Psoas muscle (tissue), 8 donors: ENCODE measurements around the gene KLHDC1. TPM values are rescaled to one million over a fixed set of nuclear protein-coding genes. Genes with fewer than 3 reads are reported as not detected.
"Not testable (repeated sequence)": the region's sequence is repeated elsewhere in the genome, so short reads cannot be mapped to it uniquely, and the experiment has no call there.

Source experiments
- ATAC-seq, 4 donors: fragments of 200-7000 bp; cut with Tn5 transposase; one replicate each; pipeline ENCODE4 v1.9.1; 2020; ENCODE audit warnings: moderate library complexity in 3 of 4, mild to moderate bottlenecking in 2 of 4
- DNase-seq, 2 donors: peaks; one replicate each; pipeline ENCODE4 v3.0.0-alpha.2; 2020
- H3K27ac ChIP-seq: fragments of 200-600 bp; one replicate; pipeline ENCODE4 v1.8.0; 2022
- H3K27me3 ChIP-seq, 3 donors: fragments of 200-600 bp in 1 of 3; one replicate each; pipeline versions ENCODE4 v1.6.1 to v1.8.0; 2013 to 2022; ENCODE audit warnings: low read length in 2 of 3, mild to moderate bottlenecking in 2 of 3, moderate library complexity in 1 of 3; ENCODE audit not compliant: insufficient read depth in 3 of 3
- H3K36me3 ChIP-seq, 2 donors: fragments of 200-600 bp in 1 of 2; one replicate each; pipeline versions ENCODE4 v1.6.1 to v1.8.0; 2013 to 2022; ENCODE audit warnings: low read depth in 1 of 2, mild to moderate bottlenecking in 1 of 2, moderate library complexity in 1 of 2; ENCODE audit not compliant: insufficient read depth in 1 of 2
- H3K4me1 ChIP-seq: fragments of 200-600 bp; one replicate; pipeline ENCODE4 v1.8.0; 2022
- H3K4me3 ChIP-seq: fragments of 200-600 bp; one replicate; pipeline ENCODE4 v1.8.0; 2022; ENCODE audit warnings: mild to moderate bottlenecking
- H3K9me3 ChIP-seq: fragments of 200-600 bp; one replicate; pipeline ENCODE4 v1.8.0; 2022
- CTCF ChIP-seq: fragments of 200-600 bp; IDR thresholded peaks from one replicate; pipeline ENCODE4 v1.8.0; 2022; ENCODE audit warnings: antibody characterized with exemption
- WGBS, 3 donors: extraction: QIAGEN DNeasy Blood & Tissue Kit; methylation state at CpG; one replicate each; pipeline versions ENCODE4 v1.1.6 to v1.1.7; 2013; 5-methylcytosine and 5-hydroxymethylcytosine counted together
- intact Hi-C, 2 donors: fragments of 100-400 bp; cut with DNase I; formaldehyde crosslinking; loops; one replicate each; pipeline versions ENCODE4 v1.11.0 to v1.14.2; 2022
- polyA plus RNA-seq, 3 donors: library from polyadenylated mRNA; stranded (reverse); fragments of 200-250 nt; gene quantifications; one replicate each; pipeline ENCODE4 v1.2.3, GENCODE V29; 2013
- total RNA-seq, 4 donors: library from RNA; stranded (reverse); fragmentation: NEBNext Ultra II Directional in 2 of 4; extraction: Animal tissue kit (Norgen Biotek cat#: 25700) in 2 of 4; gene quantifications; one replicate each; pipeline versions ENCODE4 v1.2.1 to v1.2.4, GENCODE V29; 2021 to 2023
- donor health status: healthy with polysubstance abuse.
- donor health status: DM: no; HTN: no; CAD: no; lungs with moderate emphysema.
- donor health status: Bipolar disorder and iron deficiency.
- donor health status: healthy.
- donor health status: DM: yes; HTN: yes; CAD: no.
- donor health status: DM: no; HTN: no; CAD: no.
- donor health status: DM: no; HTN: no; CAD: no.
- donor health status: DM: yes; HTN: yes; CAD: no.

Gene KLHDC1
- total and polyA plus RNA-seq, 7 donors: 1.0 to 7.6 (median 5.3) TPM

DNA sequence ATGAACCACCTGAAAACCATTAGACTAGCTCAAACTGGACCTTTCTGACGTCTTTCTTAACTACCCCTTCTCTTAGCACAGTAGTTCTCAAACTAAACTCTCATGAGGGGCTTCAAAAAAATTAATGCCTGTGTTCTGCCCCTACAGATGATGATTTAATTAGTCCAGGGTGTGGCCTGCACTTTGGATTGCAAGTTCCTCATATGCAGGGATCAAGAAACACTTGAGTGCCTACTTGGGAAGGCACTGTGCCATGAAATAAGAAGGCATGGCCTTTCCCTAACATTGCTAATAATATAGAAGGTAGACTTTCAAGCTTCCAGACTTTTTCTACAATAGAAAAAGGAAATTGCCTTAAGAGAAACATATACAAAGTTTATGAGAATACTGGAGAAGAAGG lies 52.3 kb downstream of the KLHDC1 start:
- no peak overlapping the region for H3K27ac ChIP-seq
- WGBS, 3 donors: 82 to 85% (median 85%) methylated on average over 1 of the region's 1 CpG
- H3K9me3 ChIP-seq: no peaks in the 10 kb centered on the region
- no peaks in the 10 kb centered on the region for H3K4me1 ChIP-seq
- ATAC-seq (no peak), DNase-seq (no peak)
- H3K36me3 ChIP-seq: peaks cover 0 to 96% of the 10 kb centered on the region in 2 donors
- TF ChIP-seq CTCF: no peak
- no peaks in the 10 kb centered on the region for H3K27me3 ChIP-seq
- H3K4me3 ChIP-seq: no peak overlapping the region
- intact Hi-C loops: no loop called here

DNA sequence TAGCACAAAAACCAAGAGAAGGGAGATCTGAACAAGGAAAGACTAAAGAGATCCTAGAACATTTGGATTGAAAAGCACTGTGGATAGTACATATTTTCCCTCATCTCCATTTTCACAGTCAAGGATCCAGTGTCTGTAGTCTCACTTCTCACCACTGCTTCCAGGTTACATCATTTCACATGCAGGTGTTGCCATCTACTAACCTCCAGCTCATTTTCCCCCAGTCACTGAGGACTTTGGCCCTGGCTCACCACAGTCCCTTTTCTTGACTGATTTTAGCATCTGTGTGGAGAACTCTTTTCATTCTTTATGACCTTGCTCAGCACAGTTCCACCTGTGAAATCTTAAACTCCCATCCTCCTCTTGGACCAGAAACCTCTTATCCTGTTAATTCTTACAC lies 53.6 kb downstream of the KLHDC1 start:
- not testable (repeated sequence) for H3K4me1 ChIP-seq, DNase-seq
- H3K36me3 ChIP-seq: peaks cover 0 to 96% of the 10 kb centered on the region in 2 donors

GRCh38 chr14:49754570-49755097 lies 61.7 kb downstream of the KLHDC1 start:
- Histone ChIP-seq H3K27ac (no peak overlapping the region), H3K36me3 (peaks cover 0 to 30% of the 10 kb centered on the region in 2 donors), H3K4me1 (no peaks in the 10 kb centered on the region), H3K27me3 (no peaks in the 10 kb centered on the region), H3K4me3 (no peak overlapping the region), H3K9me3 (no peaks in the 10 kb centered on the region)
- DNase-seq (no peak), ATAC-seq (no peak)
- intact Hi-C loops: no loop called here
- TF ChIP-seq CTCF: no peak
- 77 to 84% (median 83%) methylated on average over 5 of the region's 5 CpGs for WGBS, 3 donors

More for the DNA sequence above, 53.6 kb downstream of the KLHDC1 start:
- H3K27me3 ChIP-seq, H3K27ac ChIP-seq, intact Hi-C loops, H3K4me3 ChIP-seq, ATAC-seq, H3K9me3 ChIP-seq: not testable (repeated sequence)

GRCh38 chr14:49755378-49755777 lies 62.5 kb downstream of the KLHDC1 start:
- ATAC-seq (no peak), DNase-seq (no peak)
- no peak overlapping the region for H3K4me3 ChIP-seq
- TF ChIP-seq CTCF: no peak
- H3K4me1 ChIP-seq: no peaks in the 10 kb centered on the region
- H3K9me3 ChIP-seq: no peaks in the 10 kb centered on the region
- 86 to 92% (median 86%) methylated on average over 3 of the region's 3 CpGs for WGBS, 3 donors
- peaks cover 0 to 23% of the 10 kb centered on the region in 2 donors for H3K36me3 ChIP-seq
- intact Hi-C loops: no loop called here
- no peak overlapping the region for H3K27ac ChIP-seq
- H3K27me3 ChIP-seq: no peaks in the 10 kb centered on the region

- intact Hi-C loops: loop anchor here in 1 of 2 donors (5.0 kb wide), 1 partner anchor 70 kb away; the partner anchor contains the start of gene KLHDC1
- DNase-seq: no peak
- Histone ChIP-seq H3K27ac (no peak overlapping the region), H3K4me1 (no peaks in the 10 kb centered on the region), H3K36me3 (no peaks in the 10 kb centered on the region), H3K4me3 (no peak overlapping the region), H3K27me3 (no peaks in the 10 kb centered on the region), H3K9me3 (no peaks in the 10 kb centered on the region)
- 77 to 87% (median 82%) methylated on average over 6 of the region's 6 CpGs for WGBS, 3 donors
- no peak for TF ChIP-seq CTCF
- no peak for ATAC-seq
Observed at GRCh38 chr14:49761839-49762551, 69.1 kb downstream of the KLHDC1 start.
